Endothelial cell (in vitro differentiated cells): ENCODE measurements around the gene FOXM1. TPM values are rescaled to one million over a fixed set of nuclear protein-coding genes. Genes with fewer than 3 reads are reported as not detected.

ENCODE experiments used
- DNase-seq: peaks from one replicate; pipeline ENCODE4 v3.0.0; 2021; ENCODE audit warnings: low spot score
- H3K27ac Mint-ChIP-seq: one replicate; pipeline ENCODE4 v1.8.0; 2021; ENCODE audit warnings: mixed read lengths, inconsistent platforms; ENCODE audit not compliant: unreplicated experiment
- H3K27me3 Mint-ChIP-seq: one replicate; pipeline ENCODE4 v1.8.0; 2021; ENCODE audit warnings: mild to moderate bottlenecking, moderate library complexity, mixed read lengths, inconsistent platforms; ENCODE audit not compliant: unreplicated experiment
- H3K36me3 Mint-ChIP-seq: one replicate; pipeline ENCODE4 v1.8.0; 2021; ENCODE audit warnings: mild to moderate bottlenecking, low read depth, mixed read lengths, inconsistent platforms; ENCODE audit not compliant: unreplicated experiment
- H3K4me1 Mint-ChIP-seq: one replicate; pipeline ENCODE4 v1.8.0; 2021; ENCODE audit warnings: mild to moderate bottlenecking, mixed read lengths, inconsistent platforms; ENCODE audit not compliant: unreplicated experiment
- H3K4me3 Mint-ChIP-seq: one replicate; pipeline ENCODE4 v1.8.0; 2021; ENCODE audit warnings: mild to moderate bottlenecking, mixed read lengths, inconsistent platforms; ENCODE audit not compliant: unreplicated experiment
- H3K9me3 Mint-ChIP-seq: one replicate; pipeline ENCODE4 v1.8.0; 2021; ENCODE audit warnings: mixed read lengths, inconsistent platforms; ENCODE audit not compliant: unreplicated experiment
- CTCF ChIP-seq: fragments of 200-600 bp; sonication (generic); IDR thresholded peaks from one replicate; pipeline ENCODE4 v1.5.0; 2021; ENCODE audit warnings: antibody characterized with exemption; ENCODE audit not compliant: unreplicated experiment
- total RNA-seq: library from RNA; stranded (reverse); fragmentation: NEBNext Ultra II Directional; extraction: Animal tissue kit (Norgen Biotek cat#: 25700); gene quantifications from one replicate; pipeline ENCODE4 v1.2.1, GENCODE V29; 2021; ENCODE audit not compliant: unreplicated experiment

The FOXM1 gene
- total RNA-seq, 1 donor from 2014 or later, result 24.3 TPM

- H3K36me3 Mint-ChIP-seq, result no peaks in the 10 kb centered on the region
- TF ChIP-seq CTCF, result no peak
- H3K9me3 Mint-ChIP-seq, result no peaks in the 10 kb centered on the region
- H3K27me3 Mint-ChIP-seq, result peaks cover 2% of the 10 kb centered on the region
- no peak overlapping the region for H3K4me3 Mint-ChIP-seq
- H3K27ac Mint-ChIP-seq, result peak overlapping the region; percentile 97
- no peak for DNase-seq
- peaks cover 6% of the 10 kb centered on the region for H3K4me1 Mint-ChIP-seq
These were observed 65.2 kb downstream of the FOXM1 start for GRCh38 chr12:2811801-2812200.

Other genes with a start within 250 kb of the FOXM1 start
- 39.6 TPM for gene FKBP4, start 82.2 kb downstream of the FOXM1 start, total RNA-seq
- gene ITFG2, start 64.5 kb downstream of the FOXM1 start, total RNA-seq, result 16.3 TPM
- gene NRIP2, start 42.1 kb downstream of the FOXM1 start, total RNA-seq, result 0.13 TPM
- gene TEX52, start 20.1 kb downstream of the FOXM1 start, total RNA-seq, result not detected
- gene RHNO1, start within 50 bp of the FOXM1 start, total RNA-seq, result 27.7 TPM
- gene TULP3, start 13.7 kb upstream of the FOXM1 start, total RNA-seq, result 49.4 TPM
- 120 TPM for gene TEAD4, start 82.2 kb upstream of the FOXM1 start, total RNA-seq
- gene TSPAN9, start 200.2 kb upstream of the FOXM1 start, total RNA-seq, result 116 TPM